ENCODE measurements around the gene RNF19B.

Gene RNF19B

GRCh38 chr1:32901823-32902534, 62.6 kb downstream of the RNF19B start:
- DNase-seq (ENCODE audit: low read depth in 2 of 2), result no peak

GRCh38 chr1:32900956-32901822, 63.4 kb downstream of the RNF19B start, which contains the start of gene TMEM54:
Gene TMEM54, minus strand, starts transcription at chr1:32901389. Its CDS starts 151 bp downstream, at chr1:32901238.
- no peak for DNase-seq (ENCODE audit: low read depth in 2 of 2)

- DNase-seq (ENCODE audit: low read depth in 2 of 2), result no peak
Observed at GRCh38 chr1:32900371-32900955, 64.1 kb downstream of the RNF19B start.

GRCh38 chr1:32899586-32900296, 64.9 kb downstream of the RNF19B start:
- no peak for DNase-seq (ENCODE audit: low read depth in 2 of 2)

DNA sequence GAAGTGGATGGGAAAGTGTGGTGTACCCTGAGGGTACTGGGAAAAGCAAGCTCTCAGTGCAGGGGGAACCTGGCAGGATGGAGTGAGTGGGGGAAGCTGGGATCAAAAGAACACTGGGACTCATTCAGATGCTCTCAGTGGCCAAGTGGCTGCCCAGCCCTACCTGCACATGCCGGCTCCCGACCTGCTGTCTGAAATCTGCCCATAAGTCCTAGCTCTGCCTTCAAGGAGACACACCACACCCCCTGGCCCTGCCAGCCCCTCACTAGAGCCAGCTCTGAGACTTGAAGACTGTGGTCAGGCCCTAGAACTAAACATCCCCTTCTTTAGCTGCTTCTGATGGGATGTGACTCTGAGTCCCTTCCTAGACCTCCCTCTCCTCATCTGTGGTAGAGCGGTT, 65.7 kb downstream of the RNF19B start:
- DNase-seq (ENCODE audit: low read depth in 2 of 2), result no peak

DNA sequence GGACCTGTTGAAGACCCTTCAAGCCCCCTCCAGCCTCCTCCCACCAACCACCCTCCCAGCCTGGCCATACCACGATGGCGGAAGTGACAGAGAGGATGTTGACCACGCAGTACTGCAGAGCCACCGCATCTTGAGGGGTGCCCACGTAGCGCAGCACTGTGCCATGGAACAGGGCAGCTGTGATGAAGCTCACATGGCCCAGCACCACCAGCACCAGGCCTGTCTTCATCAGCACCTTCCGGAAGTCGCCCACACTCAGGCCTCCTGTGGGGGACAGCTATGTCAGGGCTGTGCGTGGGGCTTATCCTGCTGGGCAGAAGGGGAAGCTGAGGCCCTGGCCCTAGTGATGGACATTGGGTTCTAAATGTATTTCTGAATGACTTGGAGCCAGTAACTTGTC, 66.6 kb downstream of the RNF19B start:
- DNase-seq (ENCODE audit: low read depth in 2 of 2), result no peak

GRCh38 chr1:32897082-32898049, 67.2 kb downstream of the RNF19B start:
- DNase-seq (ENCODE audit: low read depth in 2 of 2), result no peak

GRCh38 chr1:32896451-32896850, 68.2 kb downstream of the RNF19B start:
- DNase-seq (ENCODE audit: low read depth in 2 of 2), result no peak

GRCh38 chr1:32895325-32896215, 69.0 kb downstream of the RNF19B start:
- no peak for DNase-seq (ENCODE audit: low read depth in 2 of 2)

DNA sequence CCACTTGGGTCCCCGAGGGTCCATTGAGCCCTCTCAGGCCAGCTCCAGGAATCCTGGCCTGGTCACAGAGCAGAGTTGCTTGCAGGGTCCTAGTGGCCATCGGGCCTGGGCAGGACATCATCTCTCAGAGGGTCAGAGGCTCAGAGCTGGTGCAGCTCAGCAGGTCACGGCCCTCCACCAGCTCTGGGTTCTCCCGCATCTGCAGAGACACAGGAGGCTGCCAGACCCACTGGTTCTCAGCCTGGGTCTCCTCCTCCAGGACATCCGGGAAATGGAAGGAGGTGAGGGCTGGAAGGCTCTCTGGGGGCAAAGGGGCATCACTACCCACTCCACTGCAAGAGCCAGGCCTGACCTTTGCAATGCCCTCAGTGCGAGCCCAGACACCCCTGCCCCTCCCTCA, 69.9 kb downstream of the RNF19B start:
- no peak for DNase-seq (ENCODE audit: low read depth in 2 of 2)

GRCh38 chr1:32894019-32894600, 70.5 kb downstream of the RNF19B start:
- DNase-seq (ENCODE audit: low read depth in 2 of 2), result no peak

- DNase-seq (ENCODE audit: low read depth in 2 of 2), result peak in 1 of 2 experiments; percentile 14
Observed at GRCh38 chr1:32893198-32894018, 71.2 kb downstream of the RNF19B start.

GRCh38 chr1:32892368-32893197, 72.0 kb downstream of the RNF19B start:
- DNase-seq (ENCODE audit: low read depth in 2 of 2), result peak in 1 of 2 experiments; percentile 30

DNA sequence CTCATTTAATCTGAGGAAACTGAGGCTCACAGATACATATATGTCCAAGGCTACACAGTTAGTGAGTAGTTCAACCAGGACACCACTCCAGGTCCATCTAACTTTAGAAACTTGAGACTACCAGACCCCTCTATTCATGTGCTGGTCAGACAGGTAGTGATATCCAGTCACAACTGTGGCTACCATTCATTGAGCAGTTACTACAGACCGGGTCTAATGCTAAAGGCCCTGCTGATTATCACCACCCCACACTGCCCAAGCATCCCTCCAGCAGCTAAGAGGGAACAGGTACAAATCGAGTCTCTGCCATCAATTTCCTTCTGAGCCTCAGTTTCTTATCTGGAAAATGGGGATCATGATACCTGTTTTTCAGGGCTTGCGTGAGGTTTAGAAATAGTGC, 73.0 kb downstream of the RNF19B start:
- DNase-seq (ENCODE audit: low read depth in 2 of 2), result no peak

DNA sequence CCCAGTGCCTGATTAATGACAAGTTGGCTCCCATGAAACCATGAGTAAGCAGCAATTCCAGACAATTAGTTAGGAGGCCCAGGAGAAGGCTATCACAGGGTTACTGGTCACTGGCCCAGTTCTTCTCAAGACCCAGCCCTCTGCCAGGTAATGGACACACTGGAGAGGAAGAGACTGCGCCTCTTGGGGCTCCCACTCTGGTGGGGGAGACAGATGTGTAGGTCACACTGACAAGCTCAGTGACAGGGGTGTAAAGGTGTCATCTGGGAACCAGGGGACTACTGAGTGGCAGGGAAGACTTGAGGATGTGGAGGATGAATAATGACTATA, 73.4 kb downstream of the RNF19B start:
- no peak for DNase-seq (ENCODE audit: low read depth in 2 of 2)

GRCh38 chr1:32890516-32891240, 73.9 kb downstream of the RNF19B start:
- DNase-seq (ENCODE audit: low read depth in 2 of 2), result no peak

- no peak for DNase-seq (ENCODE audit: low read depth in 2 of 2)
Observed at GRCh38 chr1:32889731-32890278, 74.8 kb downstream of the RNF19B start.

Measured in stimulated activated CD4-positive, alpha-beta T cell treated with anti-CD3 and anti-CD28 coated beads, Interleukin-12 subunit alpha, Interleukin-12 subunit beta, amount 100 ng/mL, for 24 hours (primary cell).